ENCODE measurements around the gene COMT.

COMT gene

DNA sequence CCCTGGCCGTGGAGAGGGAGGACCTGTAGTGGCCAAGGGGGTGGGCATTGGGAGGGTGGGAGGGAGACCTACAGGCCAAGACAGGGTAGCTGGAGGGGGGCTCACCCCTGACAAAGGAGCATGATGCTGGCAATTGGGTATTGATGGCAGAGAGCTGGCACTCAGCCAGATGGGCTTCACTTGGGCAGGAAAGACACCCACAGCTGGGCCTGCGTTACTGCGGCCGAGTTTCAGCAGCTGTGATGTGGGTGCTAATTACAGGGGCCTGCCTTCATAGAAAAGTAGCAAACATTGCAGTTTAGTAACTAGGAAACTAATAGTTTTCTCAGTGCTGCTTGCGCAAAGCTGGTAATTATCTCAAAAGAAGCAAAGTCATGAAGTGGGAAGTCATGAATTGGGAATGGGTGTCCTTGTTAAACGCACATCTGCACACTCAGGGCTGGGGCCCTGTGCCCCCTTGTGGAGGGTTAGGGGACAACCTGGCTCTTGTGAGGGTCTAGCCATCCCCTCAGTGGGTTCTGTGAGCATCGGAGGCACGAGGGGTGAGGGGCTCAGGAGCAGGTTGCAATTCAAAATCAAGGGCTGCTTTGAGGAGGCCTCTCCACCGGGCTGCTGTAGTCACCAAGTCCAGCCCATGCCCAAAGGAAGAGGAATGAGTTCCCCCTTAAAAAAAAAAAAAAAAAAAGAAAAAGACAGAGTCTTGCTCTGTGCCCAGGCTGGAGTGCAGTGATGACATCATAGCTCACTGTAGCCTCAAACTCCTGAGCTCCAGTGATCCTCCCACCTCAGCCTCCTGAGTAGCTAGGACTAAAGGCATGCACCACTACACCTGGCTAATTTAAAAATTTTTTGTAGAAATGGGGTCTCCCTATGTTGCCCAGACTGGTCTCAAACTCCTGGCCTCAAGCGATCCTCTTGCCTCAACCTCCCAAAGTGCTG, 24.5 kb downstream of the COMT start:
- H3K27me3 ChIP-seq (ENCODE audit: insufficient read depth, low read length) = no peaks in the 10 kb centered on the region
- no CpG with 5 or more reads among the region's 10 CpGs for WGBS (ENCODE audit: extremely low coverage, insufficient coverage, insufficient read length)
- peaks cover 23 to 27% of the 10 kb centered on the region in 2 experiments for H3K4me1 ChIP-seq (ENCODE audit: control insufficient read depth in 1 of 2, insufficient read depth in 2 of 2, low read length in 2 of 2)

DNA sequence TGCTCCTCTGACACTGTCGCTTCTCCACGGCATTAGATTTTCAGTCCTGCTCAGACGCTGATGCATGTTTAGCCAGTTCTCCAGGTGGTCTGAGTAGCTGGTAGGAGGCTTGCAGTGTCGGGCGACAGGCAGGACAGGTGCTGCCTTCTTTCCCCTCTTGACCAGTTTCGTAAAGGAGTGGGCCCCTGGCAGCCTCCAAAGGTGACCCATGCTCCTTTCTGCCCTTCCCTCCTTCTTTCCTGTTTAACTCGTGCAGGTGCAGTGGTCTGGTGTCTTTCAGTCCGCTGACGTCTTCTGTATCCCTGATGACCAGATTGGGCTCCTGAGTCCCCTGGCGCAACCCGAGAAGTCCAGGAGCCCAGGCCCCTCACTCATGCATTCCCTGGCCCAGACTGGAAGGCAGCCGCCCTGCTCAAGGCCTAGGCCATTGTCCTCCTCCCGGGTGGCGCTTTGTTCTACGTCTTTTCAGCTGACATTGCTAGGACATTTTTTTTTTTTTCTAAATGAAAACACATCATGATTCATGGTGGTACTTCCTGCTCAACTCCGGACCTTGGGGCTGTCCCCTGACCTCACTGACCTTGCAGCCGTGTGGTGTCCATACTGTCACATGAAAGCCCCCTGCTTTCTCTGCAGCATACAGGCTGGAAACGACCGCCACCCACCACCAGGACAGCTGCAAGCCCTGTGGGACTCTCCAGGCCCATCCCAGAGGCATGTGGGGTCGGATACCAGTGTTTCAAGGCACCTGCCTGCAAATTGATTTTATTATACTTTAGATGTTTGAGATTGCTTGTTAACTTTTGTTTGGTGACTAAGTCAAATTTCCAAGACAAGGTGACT, 25.6 kb downstream of the COMT start:
- no peak overlapping the region for H2AFZ ChIP-seq (ENCODE audit: insufficient read depth, low read length, poor library complexity)
- peaks cover 11% of the 10 kb centered on the region for H3K79me1 ChIP-seq (ENCODE audit: low read length)
- DNase-seq = no peak
- no peak overlapping the region for H2AK5ac ChIP-seq (ENCODE audit: low read length)
- no peaks in the 10 kb centered on the region for H3K27me3 ChIP-seq (ENCODE audit: insufficient read depth, low read length)
- no peak overlapping the region for H4K91ac ChIP-seq (ENCODE audit: low read depth, low read length)
- H3K9ac ChIP-seq (ENCODE audit: low read length) = no peak overlapping the region
- no peak overlapping the region for H3K4ac ChIP-seq (ENCODE audit: low read depth, low read length)
- peaks cover 15 to 18% of the 10 kb centered on the region in 2 experiments for H3K4me1 ChIP-seq (ENCODE audit: control insufficient read depth in 1 of 2, insufficient read depth in 2 of 2, low read length in 2 of 2)
- no peak overlapping the region for H3K18ac ChIP-seq (ENCODE audit: low read length)
- H3K4me3 ChIP-seq (ENCODE audit: low read depth, low read length) = no peak overlapping the region
- no peak overlapping the region for H4K12ac ChIP-seq (ENCODE audit: low read depth, low read length)
- H2BK5ac ChIP-seq (ENCODE audit: low read depth, low read length, poor library complexity) = no peak overlapping the region
- no peak overlapping the region for H2BK120ac ChIP-seq (ENCODE audit: insufficient read depth, low read length, poor library complexity)
- no peak overlapping the region for H3K23ac ChIP-seq (ENCODE audit: low read length)
- H3K14ac ChIP-seq (ENCODE audit: low read length) = no peak overlapping the region
- no peak overlapping the region for H3K27ac ChIP-seq (ENCODE audit: low read depth, low read length)
- H3K4me2 ChIP-seq (ENCODE audit: low read length) = no peak overlapping the region
- peaks cover 5% of the 10 kb centered on the region for H3K79me2 ChIP-seq (ENCODE audit: control insufficient read depth, insufficient read depth, low read length, poor library complexity)
- no peak overlapping the region for H4K8ac ChIP-seq (ENCODE audit: low read depth, low read length)
- no peaks in the 10 kb centered on the region for H3K9me3 ChIP-seq (ENCODE audit: insufficient read depth, low read depth, low read length)
- WGBS (ENCODE audit: extremely low coverage, insufficient coverage, insufficient read length) = no CpG with 5 or more reads among the region's 20 CpGs
- H2BK12ac ChIP-seq (ENCODE audit: low read length) = no peak overlapping the region
- H3K36me3 ChIP-seq (ENCODE audit: control insufficient read depth in 1 of 2, insufficient read depth in 2 of 2, low read length in 2 of 2) = peaks cover 5 to 10% of the 10 kb centered on the region in 2 experiments

More for the DNA sequence above, 24.5 kb downstream of the COMT start:
- Histone ChIP-seq H3K18ac (ENCODE audit: low read length) (no peak overlapping the region), H3K4me2 (ENCODE audit: low read length) (no peak overlapping the region), H4K8ac (ENCODE audit: low read depth, low read length) (no peak overlapping the region), H3K4ac (ENCODE audit: low read depth, low read length) (no peak overlapping the region), H2BK12ac (ENCODE audit: low read length) (no peak overlapping the region), H3K79me2 (ENCODE audit: control insufficient read depth, insufficient read depth, low read length, poor library complexity) (peaks cover 5% of the 10 kb centered on the region), H4K91ac (ENCODE audit: low read depth, low read length) (no peak overlapping the region), H3K23ac (ENCODE audit: low read length) (no peak overlapping the region), H3K27ac (ENCODE audit: low read depth, low read length) (no peak overlapping the region), H3K9me3 (ENCODE audit: insufficient read depth, low read depth, low read length) (no peaks in the 10 kb centered on the region), H2BK5ac (ENCODE audit: low read depth, low read length, poor library complexity) (no peak overlapping the region), H3K9ac (ENCODE audit: low read length) (no peak overlapping the region), H4K12ac (ENCODE audit: low read depth, low read length) (no peak overlapping the region), H3K36me3 (ENCODE audit: control insufficient read depth in 1 of 2, insufficient read depth in 2 of 2, low read length in 2 of 2) (peaks cover 5 to 6% of the 10 kb centered on the region in 2 experiments), H2BK120ac (ENCODE audit: insufficient read depth, low read length, poor library complexity) (no peak overlapping the region), H2AK5ac (ENCODE audit: low read length) (no peak overlapping the region), H2AFZ (ENCODE audit: insufficient read depth, low read length, poor library complexity) (no peak overlapping the region), H3K79me1 (ENCODE audit: low read length) (peaks cover 13% of the 10 kb centered on the region), H3K14ac (ENCODE audit: low read length) (no peak overlapping the region), H3K4me3 (ENCODE audit: low read depth, low read length) (no peak overlapping the region)
- peak; percentile 29 to 54 for DNase-seq

DNA sequence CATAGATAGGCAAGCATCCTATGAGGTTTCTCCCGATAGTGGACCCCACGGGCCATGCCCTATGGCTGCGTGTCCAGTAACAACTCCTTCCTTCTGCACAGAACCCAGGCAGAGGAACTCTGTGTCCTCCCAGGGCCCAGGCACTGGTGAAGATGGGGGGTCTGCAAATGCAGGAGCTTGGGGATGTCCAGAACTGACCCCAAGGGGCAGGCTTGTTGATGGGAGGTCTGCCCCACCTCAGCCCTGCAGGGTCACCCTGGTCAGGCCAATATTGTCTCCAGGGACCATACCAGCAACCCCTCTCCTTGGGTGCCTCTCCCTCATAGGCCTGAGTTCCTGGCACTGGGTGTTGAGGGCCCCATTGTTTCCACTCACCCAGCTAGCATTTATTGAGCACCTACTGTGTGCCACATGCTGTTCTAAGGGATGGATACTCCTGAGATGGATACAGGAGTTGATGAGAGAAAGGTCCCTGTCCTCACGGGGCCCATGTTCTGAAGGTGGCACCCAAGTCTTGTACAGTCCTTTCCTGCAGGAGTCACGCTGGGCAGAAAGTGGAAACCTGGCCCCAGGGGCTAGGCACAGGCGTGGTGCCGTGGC, 26.4 kb downstream of the COMT start:
- H4K12ac ChIP-seq (ENCODE audit: low read depth, low read length) = no peak overlapping the region
- no peak overlapping the region for H3K9ac ChIP-seq (ENCODE audit: low read length)
- H3K79me1 ChIP-seq (ENCODE audit: low read length) = peaks cover 8% of the 10 kb centered on the region
- H3K79me2 ChIP-seq (ENCODE audit: control insufficient read depth, insufficient read depth, low read length, poor library complexity) = peaks cover 5% of the 10 kb centered on the region
- no peak overlapping the region for H4K8ac ChIP-seq (ENCODE audit: low read depth, low read length)
- no peaks in the 10 kb centered on the region for H3K27me3 ChIP-seq (ENCODE audit: insufficient read depth, low read length)
- no peak overlapping the region for H3K23ac ChIP-seq (ENCODE audit: low read length)
- H3K9me3 ChIP-seq (ENCODE audit: insufficient read depth, low read depth, low read length) = no peaks in the 10 kb centered on the region
- peaks cover 5 to 10% of the 10 kb centered on the region in 2 experiments for H3K36me3 ChIP-seq (ENCODE audit: control insufficient read depth in 1 of 2, insufficient read depth in 2 of 2, low read length in 2 of 2)
- no peak overlapping the region for H2BK12ac ChIP-seq (ENCODE audit: low read length)
- no CpG with 5 or more reads among the region's 7 CpGs for WGBS (ENCODE audit: extremely low coverage, insufficient coverage, insufficient read length)
- no peak for DNase-seq
- no peak overlapping the region for H3K18ac ChIP-seq (ENCODE audit: low read length)
- H2BK5ac ChIP-seq (ENCODE audit: low read depth, low read length, poor library complexity) = no peak overlapping the region
- no peak overlapping the region for H4K91ac ChIP-seq (ENCODE audit: low read depth, low read length)
- peaks cover 7 to 11% of the 10 kb centered on the region in 2 experiments for H3K4me1 ChIP-seq (ENCODE audit: control insufficient read depth in 1 of 2, insufficient read depth in 2 of 2, low read length in 2 of 2)
- H2BK120ac ChIP-seq (ENCODE audit: insufficient read depth, low read length, poor library complexity) = no peak overlapping the region
- no peak overlapping the region for H2AFZ ChIP-seq (ENCODE audit: insufficient read depth, low read length, poor library complexity)
- no peak overlapping the region for H3K4me2 ChIP-seq (ENCODE audit: low read length)
- H3K27ac ChIP-seq (ENCODE audit: low read depth, low read length) = no peak overlapping the region
- no peak overlapping the region for H3K4me3 ChIP-seq (ENCODE audit: low read depth, low read length)
- no peak overlapping the region for H3K4ac ChIP-seq (ENCODE audit: low read depth, low read length)
- no peak overlapping the region for H2AK5ac ChIP-seq (ENCODE audit: low read length)
- H3K14ac ChIP-seq (ENCODE audit: low read length) = no peak overlapping the region

DNA sequence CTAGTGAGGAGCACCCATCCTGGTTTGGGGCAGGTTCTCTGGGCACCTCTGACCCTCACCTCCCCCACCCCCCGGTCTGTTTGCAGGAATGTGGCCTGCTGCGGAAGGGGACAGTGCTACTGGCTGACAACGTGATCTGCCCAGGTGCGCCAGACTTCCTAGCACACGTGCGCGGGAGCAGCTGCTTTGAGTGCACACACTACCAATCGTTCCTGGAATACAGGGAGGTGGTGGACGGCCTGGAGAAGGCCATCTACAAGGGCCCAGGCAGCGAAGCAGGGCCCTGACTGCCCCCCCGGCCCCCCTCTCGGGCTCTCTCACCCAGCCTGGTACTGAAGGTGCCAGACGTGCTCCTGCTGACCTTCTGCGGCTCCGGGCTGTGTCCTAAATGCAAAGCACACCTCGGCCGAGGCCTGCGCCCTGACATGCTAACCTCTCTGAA, 26.9 kb downstream of the COMT start:
- no peaks in the 10 kb centered on the region for H3K27me3 ChIP-seq (ENCODE audit: insufficient read depth, low read length)
- peaks cover 4% of the 10 kb centered on the region for H3K79me1 ChIP-seq (ENCODE audit: low read length)
- H3K4me3 ChIP-seq (ENCODE audit: low read depth, low read length) = no peak overlapping the region
- H2BK5ac ChIP-seq (ENCODE audit: low read depth, low read length, poor library complexity) = no peak overlapping the region
- no peak overlapping the region for H4K91ac ChIP-seq (ENCODE audit: low read depth, low read length)
- no peak overlapping the region for H4K8ac ChIP-seq (ENCODE audit: low read depth, low read length)
- DNase-seq = no peak
- H3K4me1 ChIP-seq (ENCODE audit: control insufficient read depth in 1 of 2, insufficient read depth in 2 of 2, low read length in 2 of 2) = peaks cover 4 to 7% of the 10 kb centered on the region in 2 experiments
- H3K18ac ChIP-seq (ENCODE audit: low read length) = no peak overlapping the region
- no peak overlapping the region for H4K12ac ChIP-seq (ENCODE audit: low read depth, low read length)
- H3K23ac ChIP-seq (ENCODE audit: low read length) = no peak overlapping the region
- no peak overlapping the region for H2BK12ac ChIP-seq (ENCODE audit: low read length)
- no peak overlapping the region for H3K4me2 ChIP-seq (ENCODE audit: low read length)
- no peak overlapping the region for H3K4ac ChIP-seq (ENCODE audit: low read depth, low read length)
- no peak overlapping the region for H3K14ac ChIP-seq (ENCODE audit: low read length)
- no peak overlapping the region for H3K27ac ChIP-seq (ENCODE audit: low read depth, low read length)
- H3K36me3 ChIP-seq (ENCODE audit: control insufficient read depth in 1 of 2, insufficient read depth in 2 of 2, low read length in 2 of 2) = peaks cover 5 to 10% of the 10 kb centered on the region in 2 experiments
- no peak overlapping the region for H2BK120ac ChIP-seq (ENCODE audit: insufficient read depth, low read length, poor library complexity)
- no peaks in the 10 kb centered on the region for H3K9me3 ChIP-seq (ENCODE audit: insufficient read depth, low read depth, low read length)
- no peak overlapping the region for H3K9ac ChIP-seq (ENCODE audit: low read length)
- WGBS (ENCODE audit: extremely low coverage, insufficient coverage, insufficient read length) = no CpG with 5 or more reads among the region's 18 CpGs
- peaks cover 3% of the 10 kb centered on the region for H3K79me2 ChIP-seq (ENCODE audit: control insufficient read depth, insufficient read depth, low read length, poor library complexity)
- no peak overlapping the region for H2AFZ ChIP-seq (ENCODE audit: insufficient read depth, low read length, poor library complexity)
- H2AK5ac ChIP-seq (ENCODE audit: low read length) = no peak overlapping the region
